Right lobe of liver (tissue), 4 donors: ENCODE data around the gene PACC1.

Source experiments
- CTCF ChIP-seq, 4 donors: fragments of 200-600 bp in 3 of 4; fragments of 450-650 bp in 1 of 4; IDR thresholded peaks; one replicate each; pipeline versions ENCODE4 v1.5.1 to v1.8.0; 2016 to 2022; ENCODE audit warnings: antibody characterized with exemption in 4 of 4, mild to moderate bottlenecking in 2 of 4
- POLR2A ChIP-seq: fragments of 450-650 bp; IDR thresholded peaks from one replicate; pipeline ENCODE4 v1.6.1; 2017; ENCODE audit warnings: antibody characterized with exemption, mild to moderate bottlenecking
- donor health status: DM: no; HTN: no; CAD: no.
- donor health status: DM: no; HTN: no; CAD: no.
- donor health status: DM: no; HTN: yes; CAD: no.

GRCh38 chr1:212377644-212378043 is 37.0 kb downstream of the PACC1 start:
- TF ChIP-seq CTCF (IDR thresholded peaks at IDR 0.05) (no peak), POLR2A (no peak)
